HG03575 (cell line): ENCODE results near the gene C4A.
"Not testable (repeated sequence)": the region's sequence is repeated elsewhere in the genome, so short reads cannot be mapped to it uniquely, and the experiment has no call there.

ENCODE experiments used
- ATAC-seq: cut with Tn5 transposase; IDR thresholded peaks from one replicate; pipeline ENCODE4 v1.9.1; 2021; ENCODE audit not compliant: unreplicated experiment, insufficient number of reproducible peaks, low FRiP score; ENCODE audit errors: extremely low read depth

The C4A gene

DNA sequence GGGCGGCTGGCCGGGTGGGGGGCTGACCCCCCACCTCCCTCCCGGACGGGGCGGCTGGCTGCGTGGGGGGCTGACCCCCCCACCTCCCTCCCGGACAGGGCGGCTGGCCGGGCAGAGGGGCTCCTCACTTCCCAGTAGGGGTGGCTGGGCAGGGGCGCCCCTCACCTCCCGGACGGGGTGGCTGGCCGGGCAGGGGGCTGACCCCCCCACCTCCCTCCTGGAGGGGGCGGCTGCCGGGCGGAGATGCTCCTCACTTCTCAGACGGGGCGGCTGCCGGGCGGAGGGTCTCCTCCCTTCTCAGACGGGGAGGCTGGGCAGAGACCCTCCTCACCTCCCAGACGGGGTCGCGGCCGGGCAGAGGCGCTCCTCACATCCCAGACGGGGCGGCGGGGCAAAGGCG is 5.8 kb upstream of the C4A start:
- not testable (repeated sequence) for ATAC-seq

DNA sequence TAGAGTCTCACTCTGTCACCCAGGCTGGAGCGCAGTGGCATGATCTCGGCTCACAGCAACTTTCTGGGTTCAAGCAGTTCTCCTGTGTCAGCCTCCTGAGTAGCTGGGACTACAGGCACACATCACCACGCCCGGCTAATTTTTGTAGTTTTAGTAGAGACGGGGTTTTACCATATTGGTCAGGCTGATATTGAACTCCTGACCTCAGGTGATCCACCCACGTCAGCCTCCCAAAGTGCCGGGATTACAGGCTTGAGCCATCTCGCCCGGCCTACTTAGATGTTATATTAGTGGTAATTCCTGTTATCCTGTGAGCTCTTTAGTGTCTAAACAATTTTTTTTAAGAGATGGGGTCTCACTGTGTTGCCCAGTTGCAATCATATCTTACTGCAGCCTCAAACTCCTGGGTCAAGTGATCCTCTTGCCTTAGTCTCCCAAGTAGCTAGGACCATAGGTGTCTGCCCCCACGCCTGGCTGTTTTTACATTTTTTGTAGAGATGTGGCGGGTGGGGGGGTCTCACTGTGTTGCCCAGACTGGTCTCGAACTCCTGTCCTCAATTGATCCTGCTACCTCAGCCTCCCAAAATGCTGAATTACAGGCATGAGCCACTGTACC is 3.9 kb upstream of the C4A start:
- no peak for ATAC-seq

DNA sequence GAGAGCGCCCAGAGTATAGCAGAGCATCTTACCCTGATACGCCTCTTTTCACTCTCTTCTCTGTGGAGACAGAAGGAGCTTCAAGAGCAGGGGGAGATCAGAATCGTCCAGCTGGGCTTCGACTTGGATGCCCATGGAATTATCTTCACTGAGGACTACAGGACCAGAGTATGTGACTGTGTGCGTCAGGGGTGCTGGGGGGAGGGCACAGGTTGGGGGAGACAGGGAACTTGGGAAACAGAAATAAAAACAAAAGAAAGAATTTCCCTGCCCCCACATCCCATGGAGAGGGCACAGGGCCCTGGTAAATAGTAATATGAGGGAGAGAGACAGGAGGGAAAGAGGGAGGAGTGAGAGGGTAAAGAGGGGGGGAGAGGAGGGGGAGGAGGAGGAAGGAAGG is 3.0 kb upstream of the C4A start:
- no peak for ATAC-seq

DNA sequence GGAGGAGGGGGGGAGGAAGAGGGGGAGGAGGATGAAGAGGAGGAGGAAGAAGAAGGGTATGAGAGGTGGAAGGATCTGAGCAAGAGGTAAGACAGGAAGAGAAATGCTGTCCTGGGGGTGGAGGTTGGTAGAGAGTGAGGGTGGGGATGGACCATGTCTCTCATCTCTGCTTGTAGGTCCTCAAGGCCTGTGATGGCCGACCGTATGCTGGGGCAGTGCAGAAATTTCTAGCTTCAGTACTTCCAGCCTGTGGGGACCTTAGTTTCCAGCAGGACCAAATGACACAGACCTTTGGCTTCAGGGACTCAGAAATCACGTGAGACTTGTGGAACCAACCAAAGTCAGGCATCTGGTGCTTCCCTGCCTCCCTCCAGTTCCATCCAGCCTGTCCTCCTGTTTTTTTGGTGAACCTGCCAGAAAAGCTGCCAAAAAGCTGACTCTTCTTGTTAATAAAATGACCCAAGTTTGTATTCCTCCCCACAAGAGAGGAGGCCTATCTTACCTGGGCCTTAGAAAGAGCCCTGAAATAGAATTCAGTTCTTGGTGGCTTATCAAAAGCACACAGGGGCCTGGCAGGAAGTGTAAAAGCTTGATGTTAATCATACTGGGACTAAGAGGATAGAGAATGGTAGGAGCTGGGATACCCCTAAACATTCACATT is 2.5 kb upstream of the C4A start:
- ATAC-seq, result no peak

DNA sequence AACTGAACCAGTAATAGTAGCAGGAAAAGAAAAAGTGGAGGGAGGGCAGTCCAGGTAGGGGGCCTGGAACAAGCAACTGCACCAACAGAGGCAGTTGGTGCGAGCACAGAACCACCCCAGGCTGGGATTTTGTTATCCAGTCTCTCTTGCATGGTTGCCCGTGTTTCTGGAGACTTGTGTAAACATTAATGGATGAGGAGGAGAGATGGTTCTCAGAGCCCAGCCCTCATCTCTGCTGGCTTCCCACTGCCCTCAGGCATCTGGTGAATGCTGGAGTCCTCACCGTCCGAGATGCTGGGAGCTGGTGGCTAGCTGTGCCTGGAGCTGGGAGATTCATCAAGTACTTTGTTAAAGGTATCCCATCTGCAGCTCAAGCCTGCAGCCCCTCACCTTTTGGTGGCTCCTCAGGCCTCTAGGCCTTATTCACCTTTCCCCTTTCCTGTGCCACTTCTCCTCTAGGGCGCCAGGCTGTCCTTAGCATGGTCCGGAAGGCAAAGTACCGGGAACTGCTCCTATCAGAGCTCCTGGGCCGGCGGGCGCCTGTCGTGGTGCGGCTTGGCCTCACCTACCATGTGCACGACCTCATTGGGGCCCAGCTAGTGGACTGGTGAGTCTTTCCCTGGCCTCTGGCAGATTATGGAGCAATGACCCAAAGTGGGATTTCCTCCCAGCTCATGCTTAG is 1.5 kb upstream of the C4A start:
- ATAC-seq, result not testable (repeated sequence)

DNA sequence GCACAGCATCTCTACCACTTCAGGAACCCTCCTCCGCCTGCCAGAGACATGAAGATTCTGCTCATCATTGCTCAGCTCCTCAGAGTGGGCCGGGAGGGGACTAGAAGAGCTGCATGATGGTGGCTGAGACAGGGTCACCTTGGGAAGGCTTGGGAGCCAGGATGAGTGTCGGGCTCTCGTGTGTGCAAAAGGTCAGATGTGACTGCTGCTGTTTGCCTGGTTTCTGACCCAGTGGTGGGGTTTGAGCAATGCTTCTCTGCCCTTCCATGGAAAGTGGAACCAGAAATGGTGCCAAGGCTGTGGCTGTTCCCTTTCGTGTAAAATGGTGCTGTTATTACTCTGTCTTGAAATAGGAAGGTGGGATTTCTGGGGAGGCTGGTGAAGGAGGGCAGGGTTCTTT is 859 bp upstream of the C4A start:
- not testable (repeated sequence) for ATAC-seq

DNA sequence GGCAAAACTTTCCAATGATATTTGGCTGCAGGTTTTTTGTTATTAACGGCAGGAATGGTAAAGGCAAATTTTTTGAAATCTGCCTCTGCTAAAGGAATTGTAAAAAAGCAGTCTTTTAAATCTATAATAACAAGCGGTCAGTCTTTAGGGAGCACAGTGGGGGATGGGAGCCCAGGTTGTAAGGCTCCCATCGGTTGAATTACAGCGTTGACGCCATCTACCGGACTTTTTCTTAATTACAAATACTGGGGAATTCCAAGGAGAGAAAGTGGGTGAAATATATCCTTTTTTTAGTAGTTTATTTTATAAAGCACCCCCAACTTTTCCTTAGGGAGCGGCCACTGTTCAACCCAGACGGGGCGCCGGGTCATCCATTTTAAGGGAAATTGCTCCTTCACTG is 7.5 kb downstream of the C4A start:
- ATAC-seq, result not testable (repeated sequence)

DNA sequence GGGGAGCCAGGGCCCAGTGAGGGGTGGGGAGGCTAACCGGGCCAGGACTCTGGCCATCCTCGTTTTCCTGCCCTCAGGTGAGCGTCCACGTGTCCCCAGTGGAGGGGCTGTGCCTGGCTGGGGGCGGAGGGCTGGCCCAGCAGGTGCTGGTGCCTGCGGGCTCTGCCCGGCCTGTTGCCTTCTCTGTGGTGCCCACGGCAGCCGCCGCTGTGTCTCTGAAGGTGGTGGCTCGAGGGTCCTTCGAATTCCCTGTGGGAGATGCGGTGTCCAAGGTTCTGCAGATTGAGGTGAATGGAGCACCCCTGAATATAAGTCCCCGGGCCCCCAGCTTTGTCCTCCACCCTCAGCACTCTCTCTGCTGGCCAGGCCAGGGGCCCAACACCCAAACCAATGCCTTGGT is 12.6 kb downstream of the C4A start:
- not testable (repeated sequence) for ATAC-seq

DNA sequence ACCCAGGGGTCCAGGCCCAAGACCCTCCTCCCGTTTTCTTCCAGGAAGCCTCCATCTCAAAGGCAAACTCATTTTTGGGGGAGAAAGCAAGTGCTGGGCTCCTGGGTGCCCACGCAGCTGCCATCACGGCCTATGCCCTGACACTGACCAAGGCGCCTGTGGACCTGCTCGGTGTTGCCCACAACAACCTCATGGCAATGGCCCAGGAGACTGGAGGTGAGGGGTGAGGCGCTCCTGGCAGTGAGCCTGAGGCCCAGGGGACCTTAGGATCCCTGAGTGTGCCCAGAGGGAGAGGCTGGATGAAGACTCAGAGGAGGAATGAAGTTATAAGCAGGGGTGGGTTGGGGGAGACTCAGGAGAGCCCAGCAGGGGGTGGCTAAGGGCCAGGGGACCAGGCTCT is 14.5 kb downstream of the C4A start:
- ATAC-seq, result not testable (repeated sequence)

DNA sequence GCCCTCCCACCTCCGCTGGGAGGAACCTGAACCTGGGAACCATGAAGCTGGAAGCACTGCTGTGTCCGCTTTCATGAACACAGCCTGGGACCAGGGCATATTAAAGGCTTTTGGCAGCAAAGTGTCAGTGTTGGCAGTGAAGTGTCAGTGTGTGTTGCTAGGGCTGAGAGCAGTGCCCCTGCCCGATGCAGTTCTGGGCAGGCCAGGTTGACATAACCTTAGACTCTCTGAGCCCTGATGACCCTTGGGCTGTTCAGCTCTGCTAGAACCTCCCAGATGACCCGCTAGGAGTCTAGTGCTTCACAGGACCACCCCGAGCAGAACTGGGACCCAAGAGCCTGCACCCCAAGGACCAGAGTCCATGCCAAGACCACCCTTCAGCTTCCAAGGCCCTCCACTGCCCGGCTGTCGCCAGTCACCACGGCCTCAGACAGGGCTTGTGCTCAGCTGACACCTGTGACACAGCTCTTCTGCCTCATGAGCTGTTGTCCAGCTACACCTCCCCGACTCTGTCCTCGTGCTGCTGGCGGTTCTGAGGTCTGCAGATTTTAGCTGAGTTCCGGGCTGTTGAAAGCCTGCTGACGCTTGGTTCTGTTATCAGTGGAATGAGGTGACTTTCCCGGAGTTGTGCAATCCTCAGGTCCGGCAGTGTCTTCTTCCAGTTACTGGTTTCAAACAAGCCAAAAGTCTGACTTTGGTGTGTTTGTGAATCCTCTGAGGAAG is 20.9 kb downstream of the C4A start:
- not testable (repeated sequence) for ATAC-seq

DNA sequence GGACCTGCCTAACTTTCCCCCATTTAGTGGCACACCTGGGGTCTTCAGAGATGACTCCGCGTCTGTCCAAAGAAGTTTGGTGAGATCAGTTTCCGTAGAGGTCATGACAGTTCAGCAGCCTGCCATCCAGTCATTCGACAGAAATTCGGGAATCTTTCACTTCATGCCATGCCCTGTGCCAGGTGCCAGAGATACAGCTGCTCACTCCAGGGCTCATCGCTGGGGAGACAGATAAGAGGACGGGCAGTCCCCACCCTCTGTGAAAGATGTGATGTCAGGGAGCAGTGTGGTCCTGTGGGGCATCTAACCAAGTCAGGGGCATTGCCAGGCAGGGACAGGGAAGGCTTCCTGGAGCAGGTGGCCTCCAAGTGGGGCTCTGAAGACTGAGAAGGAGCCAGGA is 21.4 kb downstream of the C4A start:
- ATAC-seq, result not testable (repeated sequence)

DNA sequence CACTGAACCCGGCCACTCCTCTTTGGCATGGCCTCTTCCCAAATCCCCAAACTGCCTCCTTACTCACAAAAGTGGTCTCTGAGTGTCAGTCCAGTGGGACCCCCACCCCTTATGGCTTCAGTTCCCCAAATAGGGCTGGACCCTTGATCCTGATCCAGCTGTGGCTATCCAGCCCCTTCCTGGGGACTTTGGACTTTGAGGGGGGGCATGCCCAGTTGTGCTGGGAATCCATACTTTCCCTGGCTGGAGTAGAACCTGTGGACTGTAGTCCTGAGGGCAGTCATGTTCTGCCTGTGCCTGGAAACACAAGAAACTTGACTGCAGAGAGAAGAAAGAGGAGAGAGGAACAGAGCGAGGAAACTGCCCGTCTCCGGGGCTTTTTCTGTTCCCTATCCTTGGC is 22.5 kb downstream of the C4A start:
- not testable (repeated sequence) for ATAC-seq

DNA sequence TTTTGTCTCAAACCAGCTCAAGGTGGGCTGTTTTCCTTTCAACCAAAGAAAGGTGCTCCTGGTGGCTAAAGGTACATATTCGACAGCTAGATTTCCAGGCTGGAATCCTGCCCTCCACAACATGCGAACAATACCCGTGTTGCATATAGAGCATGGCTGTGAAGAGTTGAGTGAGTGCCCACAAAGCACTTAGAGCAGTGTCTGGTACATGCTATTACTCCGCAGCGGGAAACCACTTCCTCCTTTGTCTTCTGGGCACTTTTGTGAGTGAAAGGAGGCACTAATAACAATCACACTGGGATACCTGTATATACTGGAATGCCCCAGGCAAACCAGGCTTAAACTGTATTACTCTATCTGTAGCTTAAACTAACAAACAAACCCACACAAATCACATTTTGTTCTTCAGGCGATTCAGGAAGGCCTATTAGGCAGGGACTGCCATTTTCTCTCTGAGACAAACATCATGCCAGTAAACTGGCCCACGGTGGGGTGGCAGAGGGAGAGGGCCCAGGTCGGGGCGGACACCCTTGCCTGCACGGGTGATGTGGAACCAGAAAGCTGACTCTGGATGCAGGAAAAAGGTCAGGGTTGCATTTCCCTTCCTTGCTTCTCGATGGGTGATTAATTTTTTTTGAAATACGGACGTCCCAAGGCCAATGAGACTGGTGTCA is 23.1 kb downstream of the C4A start:
- ATAC-seq, result not testable (repeated sequence)

DNA sequence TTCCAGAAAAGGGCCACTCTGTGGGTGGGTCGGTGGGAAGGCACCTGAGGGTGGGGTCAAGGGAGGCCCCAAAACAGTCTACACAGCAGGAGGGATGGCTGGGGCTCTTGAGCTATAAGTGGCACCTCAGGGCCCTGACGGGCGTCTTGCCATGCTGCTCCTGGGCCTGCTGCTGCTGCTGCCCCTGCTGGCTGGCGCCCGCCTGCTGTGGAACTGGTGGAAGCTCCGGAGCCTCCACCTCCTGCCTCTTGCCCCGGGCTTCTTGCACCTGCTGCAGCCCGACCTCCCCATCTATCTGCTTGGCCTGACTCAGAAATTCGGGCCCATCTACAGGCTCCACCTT is 23.7 kb downstream of the C4A start:
- not testable (repeated sequence) for ATAC-seq

DNA sequence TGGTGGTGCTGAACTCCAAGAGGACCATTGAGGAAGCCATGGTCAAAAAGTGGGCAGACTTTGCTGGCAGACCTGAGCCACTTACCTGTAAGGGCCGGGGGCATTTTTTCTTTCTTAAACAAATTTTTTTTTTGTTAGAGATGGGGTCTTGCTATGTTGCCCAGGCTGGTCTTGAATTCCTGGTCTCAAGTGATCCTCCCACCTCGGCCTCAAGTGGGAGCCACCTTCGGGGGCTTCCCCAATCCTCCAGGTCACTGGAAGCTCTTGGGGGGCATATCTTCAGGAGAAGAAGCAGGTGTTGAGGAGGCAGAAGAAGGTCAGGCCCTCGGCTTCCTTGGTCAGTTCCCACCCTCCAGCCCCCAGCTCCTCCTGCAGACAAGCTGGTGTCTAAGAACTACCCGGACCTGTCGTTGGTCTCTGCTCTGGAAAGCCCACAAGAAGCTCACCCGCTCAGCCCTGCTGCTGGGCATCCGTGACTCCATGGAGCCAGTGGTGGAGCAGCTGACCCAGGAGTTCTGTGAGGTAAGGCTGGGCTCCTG is 24.2 kb downstream of the C4A start:
- ATAC-seq, result not testable (repeated sequence)

DNA sequence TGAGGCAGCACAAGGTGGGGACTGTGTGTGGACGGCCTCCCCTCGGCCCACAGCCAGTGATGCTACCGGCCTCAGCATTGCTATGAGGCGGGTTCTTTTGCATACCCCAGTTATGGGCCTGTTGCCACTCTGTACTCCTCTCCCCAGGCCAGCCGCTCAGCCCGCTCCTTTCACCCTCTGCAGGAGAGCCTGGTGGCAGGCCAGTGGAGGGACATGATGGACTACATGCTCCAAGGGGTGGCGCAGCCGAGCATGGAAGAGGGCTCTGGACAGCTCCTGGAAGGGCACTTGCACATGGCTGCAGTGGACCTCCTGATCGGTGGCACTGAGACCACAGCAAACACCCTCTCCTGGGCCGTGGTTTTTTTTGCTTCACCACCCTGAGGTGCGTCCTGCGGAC is 25.2 kb downstream of the C4A start:
- ATAC-seq, result not testable (repeated sequence)

DNA sequence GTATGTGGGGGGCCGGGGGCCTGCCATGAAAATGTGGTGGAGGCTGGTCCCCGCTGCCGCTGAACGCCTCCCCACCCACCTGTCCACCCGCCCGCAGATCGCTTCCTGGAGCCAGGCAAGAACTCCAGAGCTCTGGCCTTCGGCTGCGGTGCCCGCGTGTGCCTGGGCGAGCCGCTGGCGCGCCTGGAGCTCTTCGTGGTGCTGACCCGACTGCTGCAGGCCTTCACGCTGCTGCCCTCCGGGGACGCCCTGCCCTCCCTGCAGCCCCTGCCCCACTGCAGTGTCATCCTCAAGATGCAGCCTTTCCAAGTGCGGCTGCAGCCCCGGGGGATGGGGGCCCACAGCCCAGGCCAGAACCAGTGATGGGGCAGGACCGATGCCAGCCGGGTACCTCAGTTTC is 26.2 kb downstream of the C4A start:
- ATAC-seq, result not testable (repeated sequence)

DNA sequence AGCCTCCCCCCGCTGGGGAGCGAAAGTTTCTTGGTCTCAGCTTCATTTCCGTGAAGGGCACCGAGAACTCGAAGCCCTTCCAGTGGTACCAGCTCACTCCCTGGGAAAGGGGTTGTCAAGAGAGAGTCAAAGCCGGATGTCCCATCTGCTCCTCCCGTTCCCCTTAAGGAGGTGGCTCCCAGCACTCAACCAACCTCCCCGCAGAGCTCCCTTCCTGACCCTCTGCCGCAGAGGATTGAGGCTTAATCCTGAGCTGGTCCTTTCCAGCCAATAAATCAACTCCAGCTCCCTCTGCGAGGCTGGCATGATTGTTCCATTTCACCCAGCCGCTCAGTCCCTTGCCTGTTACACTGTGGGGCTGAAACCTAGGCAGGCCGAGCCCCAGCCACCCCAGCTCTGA is 26.8 kb downstream of the C4A start:
- not testable (repeated sequence) for ATAC-seq

DNA sequence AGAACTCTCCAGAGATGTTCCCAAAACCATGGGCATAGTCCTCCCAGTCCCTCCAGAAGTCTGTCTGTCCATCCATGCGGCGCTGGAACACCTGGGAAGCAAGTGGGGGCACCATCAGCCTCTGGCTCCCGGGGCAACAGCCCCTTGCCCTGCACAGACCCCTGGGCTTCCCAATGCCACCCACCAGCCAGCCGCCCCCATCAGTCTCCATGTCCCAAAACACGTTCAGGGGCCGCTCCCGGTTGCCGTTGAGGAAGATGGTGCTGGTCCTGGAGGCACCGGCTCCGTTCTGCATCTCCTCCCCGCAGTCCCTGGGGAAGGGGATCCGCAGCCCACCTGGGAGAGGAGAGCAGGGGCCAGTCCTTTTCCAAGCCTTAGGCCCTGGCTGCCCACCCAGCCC is 27.7 kb downstream of the C4A start:
- ATAC-seq, result not testable (repeated sequence)
